Neutrophil (primary cell): ENCODE data around the gene LEKR1.

Experiments used
- H3K27ac ChIP-seq: fragments of 200-600 bp; sonication (generic); 2 replicates; pipeline ENCODE4 v1.5.1; 2016; ENCODE audit warnings: mild to moderate bottlenecking, moderate library complexity
- H3K27me3 ChIP-seq: fragments of 200-600 bp; sonication (generic); 2 replicates; pipeline ENCODE4 v1.6.0; 2016; ENCODE audit warnings: mild to moderate bottlenecking
- H3K36me3 ChIP-seq: fragments of 200-600 bp; sonication (generic); 2 replicates; pipeline ENCODE4 v1.5.1; 2017
- H3K4me1 ChIP-seq, 2 experiments: fragments of 200-600 bp in 1 of 2; sonication (generic) in 1 of 2; 1 replicate in 1 of 2; 2 replicates in 1 of 2; pipeline versions ENCODE4 v1.5.1 to v1.6.1; 2013 to 2016; ENCODE audit warnings: low read depth in 1 of 2, low read length in 1 of 2, mild to moderate bottlenecking in 1 of 2, moderate library complexity in 1 of 2; ENCODE audit not compliant: control insufficient read depth in 1 of 2, insufficient read depth in 1 of 2
- H3K4me3 ChIP-seq, 2 experiments: fragments of 200-600 bp in 1 of 2; sonication (generic) in 1 of 2; 1 replicate in 1 of 2; 2 replicates in 1 of 2; pipeline ENCODE4 v1.5.1; 2013 to 2016; ENCODE audit warnings: low read depth in 1 of 2, low read length in 1 of 2, mild to moderate bottlenecking in 1 of 2, moderate library complexity in 1 of 2
- H3K9me3 ChIP-seq: fragments of 200-600 bp; sonication (generic); 2 replicates; pipeline ENCODE4 v1.5.1; 2016
- TF ChIP-seq, protein P1 (sequence below): fragments of 200-600 bp; sonication (generic); IDR thresholded peaks from 2 replicates; pipeline ENCODE4 v1.5.1; 2016; ENCODE audit warnings: antibody characterized with exemption

LEKR1 gene

DNA sequence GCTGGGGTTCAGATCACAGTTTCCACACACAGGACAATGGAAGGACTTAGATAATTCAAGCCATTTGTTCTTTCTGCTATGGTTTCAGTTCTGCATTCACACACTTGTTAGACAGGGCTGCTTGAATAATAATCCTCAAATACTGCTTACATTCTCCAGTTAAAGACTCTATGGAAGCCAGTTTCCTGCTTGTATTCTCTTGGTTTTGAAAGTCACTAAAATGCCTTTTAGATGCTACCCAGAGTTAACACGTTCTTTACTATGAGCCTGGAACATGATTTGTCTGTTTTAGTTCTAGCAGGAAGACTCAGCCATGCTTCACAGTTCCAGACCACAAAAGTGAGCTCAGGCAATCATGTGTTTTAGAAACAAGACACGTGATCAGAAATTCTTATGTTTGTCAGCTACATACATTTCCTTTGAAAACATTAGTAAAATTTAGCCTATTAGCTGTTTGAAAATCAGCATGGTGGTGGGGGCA is 152.4 kb downstream of the LEKR1 start:
- H3K36me3 ChIP-seq, result no peaks in the 10 kb centered on the region
- H3K9me3 ChIP-seq, result no peaks in the 10 kb centered on the region
- H3K4me3 ChIP-seq, result no peak overlapping the region
- TF ChIP-seq, protein P1, sequence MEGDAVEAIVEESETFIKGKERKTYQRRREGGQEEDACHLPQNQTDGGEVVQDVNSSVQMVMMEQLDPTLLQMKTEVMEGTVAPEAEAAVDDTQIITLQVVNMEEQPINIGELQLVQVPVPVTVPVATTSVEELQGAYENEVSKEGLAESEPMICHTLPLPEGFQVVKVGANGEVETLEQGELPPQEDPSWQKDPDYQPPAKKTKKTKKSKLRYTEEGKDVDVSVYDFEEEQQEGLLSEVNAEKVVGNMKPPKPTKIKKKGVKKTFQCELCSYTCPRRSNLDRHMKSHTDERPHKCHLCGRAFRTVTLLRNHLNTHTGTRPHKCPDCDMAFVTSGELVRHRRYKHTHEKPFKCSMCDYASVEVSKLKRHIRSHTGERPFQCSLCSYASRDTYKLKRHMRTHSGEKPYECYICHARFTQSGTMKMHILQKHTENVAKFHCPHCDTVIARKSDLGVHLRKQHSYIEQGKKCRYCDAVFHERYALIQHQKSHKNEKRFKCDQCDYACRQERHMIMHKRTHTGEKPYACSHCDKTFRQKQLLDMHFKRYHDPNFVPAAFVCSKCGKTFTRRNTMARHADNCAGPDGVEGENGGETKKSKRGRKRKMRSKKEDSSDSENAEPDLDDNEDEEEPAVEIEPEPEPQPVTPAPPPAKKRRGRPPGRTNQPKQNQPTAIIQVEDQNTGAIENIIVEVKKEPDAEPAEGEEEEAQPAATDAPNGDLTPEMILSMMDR, result no peak
- H3K4me1 ChIP-seq, result no peaks in the 10 kb centered on the region
- no peak overlapping the region for H3K27ac ChIP-seq
- no peaks in the 10 kb centered on the region for H3K27me3 ChIP-seq

DNA sequence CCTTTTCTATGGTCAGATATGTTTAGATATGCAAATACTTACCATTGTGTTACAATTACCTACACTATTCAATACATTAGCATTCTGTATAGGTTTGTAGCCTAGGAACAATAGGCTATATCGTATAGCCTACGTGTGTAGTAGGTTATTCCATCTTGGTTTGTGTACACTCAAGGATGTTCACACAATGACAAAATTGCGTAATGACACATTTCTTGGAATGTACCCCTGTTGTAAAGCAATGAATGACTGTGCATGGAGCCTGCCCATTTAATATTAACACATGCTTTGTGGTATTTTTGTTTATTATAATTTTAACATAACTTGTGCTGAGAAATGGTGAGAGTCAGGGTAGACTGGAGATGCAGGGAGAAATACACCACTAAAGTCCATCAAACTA is 154.9 kb downstream of the LEKR1 start:
- Histone ChIP-seq H3K36me3 (no peaks in the 10 kb centered on the region), H3K27me3 (no peaks in the 10 kb centered on the region)
- TF ChIP-seq, protein P1, result no peak

DNA sequence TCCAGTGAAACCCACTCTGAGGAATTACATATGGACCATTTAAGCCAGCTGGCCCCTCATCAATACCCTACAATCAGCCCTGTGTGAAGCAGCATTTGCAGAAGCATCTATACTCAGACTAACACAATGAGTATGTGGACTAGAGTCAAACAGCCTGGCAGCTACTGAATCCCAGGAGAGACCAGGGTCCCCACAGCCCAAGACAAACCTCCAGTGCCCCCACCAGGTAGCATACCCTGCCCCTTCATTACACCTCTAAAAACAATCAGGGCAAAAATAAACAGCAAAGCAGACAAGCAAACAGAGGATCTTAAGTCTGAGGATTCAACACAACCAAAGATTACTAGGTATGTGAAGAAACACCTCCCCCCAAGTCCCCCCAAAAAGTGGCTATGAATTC is 157.4 kb downstream of the LEKR1 start:
- H3K27ac ChIP-seq, result no peak overlapping the region
- no peaks in the 10 kb centered on the region for H3K4me1 ChIP-seq
- no peaks in the 10 kb centered on the region for H3K9me3 ChIP-seq
- no peaks in the 10 kb centered on the region for H3K36me3 ChIP-seq
- TF ChIP-seq, protein P1, result no peak
- H3K27me3 ChIP-seq, result no peaks in the 10 kb centered on the region
- no peak overlapping the region for H3K4me3 ChIP-seq

More for the DNA sequence above, 154.9 kb downstream of the LEKR1 start:
- Histone ChIP-seq H3K9me3 (no peaks in the 10 kb centered on the region), H3K4me1 (no peaks in the 10 kb centered on the region), H3K27ac (no peak overlapping the region), H3K4me3 (no peak overlapping the region)

DNA sequence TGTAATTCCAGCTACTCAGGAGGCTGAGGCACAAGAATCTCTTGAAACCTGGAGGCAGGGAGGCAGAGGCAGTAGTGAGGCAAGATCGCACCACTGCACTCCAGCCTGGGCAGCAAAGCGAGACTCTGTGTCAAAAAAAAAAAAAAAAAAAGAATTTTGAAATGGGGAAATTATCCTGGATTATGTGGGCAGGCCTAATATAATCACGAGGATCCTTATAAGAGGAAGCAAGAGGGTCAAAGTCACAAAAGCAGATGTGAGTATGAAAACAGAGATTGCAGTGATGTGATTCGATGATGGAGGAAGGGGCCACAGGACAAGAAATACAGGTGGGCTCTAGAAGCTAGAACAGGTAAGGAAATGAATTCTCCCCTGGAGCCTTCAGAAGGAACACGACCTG is 159.6 kb downstream of the LEKR1 start:
- no peaks in the 10 kb centered on the region for H3K9me3 ChIP-seq
- H3K27ac ChIP-seq, result no peak overlapping the region
- no peaks in the 10 kb centered on the region for H3K27me3 ChIP-seq
- no peaks in the 10 kb centered on the region for H3K36me3 ChIP-seq
- no peak overlapping the region for H3K4me3 ChIP-seq
- no peaks in the 10 kb centered on the region for H3K4me1 ChIP-seq
- TF ChIP-seq, protein P1, result no peak

DNA sequence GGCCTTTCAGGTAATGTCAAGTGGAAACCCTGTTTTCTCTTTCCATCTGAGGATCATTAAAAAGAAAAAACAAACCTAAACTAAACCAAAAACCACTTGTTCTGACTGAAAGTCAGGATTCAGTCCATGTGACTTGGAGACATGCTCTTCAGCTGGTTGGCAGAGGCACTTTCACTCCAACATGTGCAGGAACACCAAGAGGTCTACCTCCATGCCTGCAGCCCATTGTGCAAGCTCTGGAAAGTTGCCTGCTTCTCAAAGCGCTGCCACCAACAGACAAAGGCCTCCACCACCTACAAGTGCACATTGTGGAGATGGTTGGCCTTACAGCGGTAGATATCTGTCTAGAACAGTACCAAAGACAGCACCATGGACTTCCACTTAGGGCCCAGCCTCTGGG is 161.8 kb downstream of the LEKR1 start:
- no peaks in the 10 kb centered on the region for H3K4me1 ChIP-seq
- H3K27ac ChIP-seq, result no peak overlapping the region
- H3K36me3 ChIP-seq, result no peaks in the 10 kb centered on the region
- H3K4me3 ChIP-seq, result no peak overlapping the region
- no peaks in the 10 kb centered on the region for H3K27me3 ChIP-seq
- TF ChIP-seq, protein P1, result no peak
- H3K9me3 ChIP-seq, result no peaks in the 10 kb centered on the region

DNA sequence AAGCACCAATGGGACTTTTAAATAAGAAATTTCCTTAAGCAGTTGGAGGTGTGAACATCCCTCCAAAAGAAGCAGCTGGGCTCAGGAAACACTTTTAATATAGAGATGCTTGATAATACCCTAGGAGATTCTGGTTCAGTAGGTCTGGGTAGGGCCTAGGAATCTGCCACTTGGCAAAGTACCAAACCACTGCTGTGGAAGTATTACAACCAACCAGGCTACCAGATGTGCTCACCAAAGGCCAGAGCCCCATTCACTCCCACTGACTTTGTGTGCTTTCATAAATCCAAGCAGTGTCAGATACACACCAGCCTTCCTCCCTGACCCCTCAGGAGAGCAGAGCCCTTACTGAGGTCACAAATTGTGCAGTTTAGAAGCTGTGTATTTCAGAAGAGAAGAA is 171.2 kb downstream of the LEKR1 start:
- no peaks in the 10 kb centered on the region for H3K4me1 ChIP-seq
- H3K36me3 ChIP-seq, result no peaks in the 10 kb centered on the region
- H3K27me3 ChIP-seq, result no peaks in the 10 kb centered on the region
- H3K4me3 ChIP-seq, result no peak overlapping the region
- no peaks in the 10 kb centered on the region for H3K9me3 ChIP-seq
- TF ChIP-seq, protein P1, result no peak
- no peak overlapping the region for H3K27ac ChIP-seq
